HFFc6 (cell line): ENCODE measurements around the gene TSC2. TPM values are rescaled to one million over a fixed set of nuclear protein-coding genes. Genes with fewer than 3 reads are reported as not detected.

Experiments
- DNase-seq: peaks from one replicate; pipeline ENCODE4 v3.0.0-alpha.2; 2018
- H3K27ac Mint-ChIP-seq: 2 replicates; pipeline ENCODE4 v1.8.0; 2020; ENCODE audit warnings: mild to moderate bottlenecking, mixed read lengths
- H3K27me3 Mint-ChIP-seq: 2 replicates; pipeline ENCODE4 v1.8.0; 2021; ENCODE audit warnings: mild to moderate bottlenecking, moderate library complexity, mixed read lengths; ENCODE audit not compliant: insufficient read depth
- H3K36me3 Mint-ChIP-seq: 2 replicates; pipeline ENCODE4 v1.8.0; 2021; ENCODE audit warnings: low read depth, mixed read lengths
- H3K4me1 Mint-ChIP-seq: 2 replicates; pipeline ENCODE4 v1.8.0; 2020; ENCODE audit warnings: low read depth, mixed read lengths
- H3K4me3 Mint-ChIP-seq: 2 replicates; pipeline ENCODE4 v1.8.0; 2020; ENCODE audit warnings: mild to moderate bottlenecking, moderate library complexity, mixed read lengths
- H3K9me3 Mint-ChIP-seq: 2 replicates; pipeline ENCODE4 v1.8.0; 2020; ENCODE audit warnings: mild to moderate bottlenecking, mixed read lengths
- total RNA-seq, 6 experiments: library from RNA; stranded (reverse); fragmentation: NEBNext Ultra II Directional; extraction: Animal tissue kit (Norgen Biotek cat#: 25700); gene quantifications; 2 replicates in 1 of 6; 3 replicates in 5 of 6; pipeline ENCODE4 v1.2.3, GENCODE V29; 2021
- TF ChIP-seq, protein P1 (sequence below): fragments of 200-600 bp; sonication (generic); IDR thresholded peaks from 2 replicates; pipeline ENCODE4 v1.5.0; 2021; ENCODE audit warnings: antibody characterized with exemption, mild to moderate bottlenecking

The TSC2 gene
- total RNA-seq, 6 experiments from 2014 or later = 72.0 to 88.3 (median 83.2) TPM

DNA sequence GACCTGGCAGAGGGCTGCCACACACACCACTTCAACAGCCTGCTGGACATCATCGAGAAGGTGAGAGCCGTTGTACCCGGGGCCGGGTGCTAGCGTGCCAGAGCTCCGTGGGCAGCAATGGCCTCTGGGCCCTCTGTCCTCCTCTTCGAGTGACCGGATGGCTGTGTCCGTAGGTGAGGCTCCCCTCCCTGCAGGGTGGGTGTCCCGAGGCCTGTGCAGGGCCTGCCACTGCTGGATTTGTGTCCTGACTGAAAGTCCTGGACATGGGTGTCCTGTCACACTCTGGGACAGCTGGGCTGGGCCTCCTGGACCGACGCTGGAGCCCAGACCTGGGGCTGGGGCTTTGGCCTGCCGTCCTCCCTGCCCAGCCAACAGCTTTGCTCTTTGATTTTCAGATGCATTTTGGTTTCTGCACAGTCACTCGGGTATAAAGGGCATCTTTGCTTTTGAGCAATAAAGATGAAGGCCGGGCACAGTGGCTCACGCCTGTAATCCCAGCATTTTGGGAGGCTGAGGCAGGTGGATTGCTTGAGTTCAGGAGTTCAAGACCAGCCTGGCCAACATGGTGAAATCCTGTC is 16.7 kb downstream of the TSC2 start:
- no peak overlapping the region for H3K27ac Mint-ChIP-seq
- TF ChIP-seq, protein P1, sequence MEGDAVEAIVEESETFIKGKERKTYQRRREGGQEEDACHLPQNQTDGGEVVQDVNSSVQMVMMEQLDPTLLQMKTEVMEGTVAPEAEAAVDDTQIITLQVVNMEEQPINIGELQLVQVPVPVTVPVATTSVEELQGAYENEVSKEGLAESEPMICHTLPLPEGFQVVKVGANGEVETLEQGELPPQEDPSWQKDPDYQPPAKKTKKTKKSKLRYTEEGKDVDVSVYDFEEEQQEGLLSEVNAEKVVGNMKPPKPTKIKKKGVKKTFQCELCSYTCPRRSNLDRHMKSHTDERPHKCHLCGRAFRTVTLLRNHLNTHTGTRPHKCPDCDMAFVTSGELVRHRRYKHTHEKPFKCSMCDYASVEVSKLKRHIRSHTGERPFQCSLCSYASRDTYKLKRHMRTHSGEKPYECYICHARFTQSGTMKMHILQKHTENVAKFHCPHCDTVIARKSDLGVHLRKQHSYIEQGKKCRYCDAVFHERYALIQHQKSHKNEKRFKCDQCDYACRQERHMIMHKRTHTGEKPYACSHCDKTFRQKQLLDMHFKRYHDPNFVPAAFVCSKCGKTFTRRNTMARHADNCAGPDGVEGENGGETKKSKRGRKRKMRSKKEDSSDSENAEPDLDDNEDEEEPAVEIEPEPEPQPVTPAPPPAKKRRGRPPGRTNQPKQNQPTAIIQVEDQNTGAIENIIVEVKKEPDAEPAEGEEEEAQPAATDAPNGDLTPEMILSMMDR = no peak
- no peaks in the 10 kb centered on the region for H3K9me3 Mint-ChIP-seq
- no peaks in the 10 kb centered on the region for H3K4me1 Mint-ChIP-seq
- no peak overlapping the region for H3K4me3 Mint-ChIP-seq
- peaks cover 3% of the 10 kb centered on the region for H3K27me3 Mint-ChIP-seq
- no peak for DNase-seq
- peaks cover 13% of the 10 kb centered on the region for H3K36me3 Mint-ChIP-seq

DNA sequence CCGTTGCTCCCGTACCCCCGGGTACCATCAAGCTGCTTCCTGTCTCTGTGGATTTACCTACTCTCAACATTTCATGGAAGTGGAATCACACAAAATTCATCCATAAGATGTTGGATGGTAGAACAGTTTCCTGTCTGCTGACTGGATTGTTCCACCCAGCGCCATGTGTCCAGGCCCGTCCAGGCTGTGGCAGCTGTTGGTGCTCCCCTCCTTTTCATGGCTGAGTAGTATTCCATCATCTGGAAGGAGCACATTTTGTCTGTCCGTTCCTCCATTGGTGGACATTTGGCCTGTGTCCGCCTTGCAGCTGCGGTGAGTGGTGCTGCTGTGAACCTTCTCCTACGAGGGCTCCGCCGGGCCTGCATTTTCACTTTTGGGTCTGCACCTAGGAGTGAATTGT is 18.4 kb downstream of the TSC2 start:
- Mint-ChIP-seq H3K27ac (no peak overlapping the region), H3K4me1 (no peaks in the 10 kb centered on the region), H3K9me3 (no peaks in the 10 kb centered on the region), H3K4me3 (no peak overlapping the region), H3K27me3 (peaks cover 3% of the 10 kb centered on the region), H3K36me3 (peaks cover 18% of the 10 kb centered on the region)
- no peak for DNase-seq
- TF ChIP-seq, protein P1 = no peak

DNA sequence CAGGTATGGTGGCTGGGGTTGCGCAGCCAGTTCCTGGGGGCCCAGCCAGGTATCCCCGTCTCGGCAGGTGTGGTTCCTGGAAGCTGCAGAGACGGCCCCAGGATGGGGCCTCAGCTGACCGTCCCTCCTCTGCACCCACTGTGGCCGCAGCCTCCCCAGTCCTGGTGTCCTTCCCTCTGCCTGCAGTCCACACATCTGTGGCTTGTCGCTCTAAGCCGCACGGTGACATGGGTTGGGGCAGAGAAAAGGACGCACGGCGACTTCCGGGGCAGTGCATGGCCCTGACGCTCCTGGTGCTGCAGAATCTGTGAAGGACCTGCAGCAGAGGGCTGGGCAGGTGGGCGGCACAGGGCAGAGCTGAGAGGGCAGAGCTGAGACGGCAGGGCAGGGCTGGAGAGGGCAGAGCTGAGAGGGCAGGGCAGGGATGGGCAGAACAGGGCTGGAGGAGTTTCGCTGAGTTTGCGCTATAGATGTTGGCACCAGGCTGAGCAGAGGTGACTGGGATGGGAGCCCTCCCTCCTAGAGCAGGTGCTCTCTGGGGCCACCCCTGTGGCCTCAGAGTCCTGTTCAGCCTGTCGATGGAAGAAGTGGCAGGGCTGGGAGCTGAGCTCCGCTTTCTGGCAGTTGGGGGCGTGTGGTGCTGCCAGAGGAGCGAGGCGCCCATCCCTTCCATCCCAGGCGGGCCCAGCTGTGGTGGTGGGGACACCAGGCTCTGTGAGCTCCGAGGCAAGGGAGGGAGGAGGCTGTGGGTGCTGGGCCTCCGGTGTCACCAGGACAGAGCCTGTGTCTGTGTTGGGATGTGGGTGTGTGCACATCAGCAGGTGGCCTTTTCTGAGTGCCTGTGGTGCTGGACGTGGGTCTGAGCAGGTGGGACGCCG is 23.0 kb downstream of the TSC2 start:
- Mint-ChIP-seq H3K27me3 (peaks cover 3% of the 10 kb centered on the region; the same call in 1 of the 2 replicates), H3K4me1 (no peaks in the 10 kb centered on the region), H3K4me3 (no peak overlapping the region), H3K36me3 (peaks cover 22% of the 10 kb centered on the region), H3K9me3 (no peaks in the 10 kb centered on the region), H3K27ac (no peak overlapping the region)
- no peak for DNase-seq
- TF ChIP-seq, protein P1 = no peak

DNA sequence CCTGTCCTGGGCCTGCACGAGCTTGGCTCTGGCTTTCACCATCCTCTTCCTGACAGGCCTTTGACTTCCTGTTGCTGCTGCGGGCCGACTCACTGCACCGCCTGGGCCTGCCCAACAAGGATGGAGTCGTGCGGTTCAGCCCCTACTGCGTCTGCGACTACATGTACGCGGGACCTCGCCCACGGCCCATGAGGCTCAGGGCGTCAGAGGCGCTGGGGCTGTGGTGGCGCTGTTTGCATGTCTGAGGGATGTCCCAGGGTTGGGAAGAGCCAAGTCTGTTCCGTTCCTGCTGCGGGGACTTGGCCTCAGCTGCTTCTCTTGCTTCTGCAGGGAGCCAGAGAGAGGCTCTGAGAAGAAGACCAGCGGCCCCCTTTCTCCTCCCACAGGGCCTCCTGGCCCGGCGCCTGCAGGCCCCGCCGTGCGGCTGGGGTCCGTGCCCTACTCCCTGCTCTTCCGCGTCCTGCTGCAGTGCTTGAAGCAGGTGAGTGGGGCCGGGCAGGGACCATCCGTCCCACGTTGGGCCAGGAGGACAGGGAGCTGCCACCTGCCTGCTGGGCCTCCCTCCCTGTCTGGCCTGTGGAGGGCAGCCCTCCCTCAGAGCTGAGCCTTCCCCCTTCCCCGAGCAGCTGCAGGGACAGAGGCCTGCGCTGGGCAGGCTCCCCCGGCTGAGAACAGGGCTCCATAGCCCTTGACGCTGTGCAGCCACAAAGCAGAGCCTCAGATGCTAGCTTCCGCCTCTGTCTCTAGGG is 23.8 kb downstream of the TSC2 start:
- no peaks in the 10 kb centered on the region for H3K9me3 Mint-ChIP-seq
- peaks cover 2% of the 10 kb centered on the region; the same call in 1 of the 2 replicates for H3K27me3 Mint-ChIP-seq

DNA sequence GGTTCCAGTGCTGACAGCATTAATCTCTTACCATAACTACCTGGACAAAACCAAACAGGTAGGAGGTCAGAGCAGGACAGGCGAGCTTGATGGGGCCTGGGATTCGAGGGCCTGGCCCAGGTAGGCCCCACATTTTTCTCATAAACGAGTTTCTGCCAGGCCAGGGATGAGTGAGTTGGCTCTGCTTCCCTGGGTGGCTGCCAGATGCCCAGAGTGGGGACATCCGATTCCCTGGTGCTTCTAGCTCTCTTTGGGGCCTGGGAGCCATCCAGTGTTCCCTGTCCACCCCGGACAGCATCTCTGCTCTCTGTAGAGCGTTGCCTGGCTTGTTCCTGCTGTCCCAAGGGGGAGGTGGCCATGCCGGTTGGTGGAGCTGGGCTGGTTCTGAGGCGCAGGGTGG is 25.1 kb downstream of the TSC2 start:
- H3K36me3 Mint-ChIP-seq = peaks cover 19% of the 10 kb centered on the region
- TF ChIP-seq, protein P1 = no peak
- H3K27me3 Mint-ChIP-seq = no peaks in the 10 kb centered on the region; the same call in 1 of the 2 replicates
- no peak overlapping the region for H3K4me3 Mint-ChIP-seq
- H3K9me3 Mint-ChIP-seq = no peaks in the 10 kb centered on the region
- no peaks in the 10 kb centered on the region for H3K4me1 Mint-ChIP-seq
- DNase-seq = no peak
- no peak overlapping the region for H3K27ac Mint-ChIP-seq

More for the DNA sequence above, 23.8 kb downstream of the TSC2 start:
- DNase-seq = no peak
- peaks cover 22% of the 10 kb centered on the region for H3K36me3 Mint-ChIP-seq
- H3K27ac Mint-ChIP-seq = no peak overlapping the region
- no peak overlapping the region for H3K4me3 Mint-ChIP-seq
- TF ChIP-seq, protein P1 = no peak
- H3K4me1 Mint-ChIP-seq = no peaks in the 10 kb centered on the region
